Liver (tissue), 3 donors: ENCODE measurements around the gene PDE2A.

Experiments used
- ATF3 ChIP-seq: IDR thresholded peaks from 2 replicates; pipeline ENCODE4 v1.6.1; 2016; ENCODE audit warnings: antibody characterized with exemption
- CTCF ChIP-seq: fragments of 150-350 bp; IDR thresholded peaks from 2 replicates; pipeline ENCODE4 v1.5.1; 2017; ENCODE audit warnings: improper control_type of control experiment, low read depth, low read length; ENCODE audit not compliant: missing input control
- FOXA1 ChIP-seq: IDR thresholded peaks from 2 replicates; pipeline ENCODE4 v1.6.1; 2016; ENCODE audit warnings: antibody characterized with exemption
- GABPA ChIP-seq, 2 donors: IDR thresholded peaks in 1 of 2; conservative IDR thresholded peaks in 1 of 2; 2 replicates each; pipeline ENCODE4 v1.6.1; 2016; ENCODE audit warnings: antibody characterized with exemption in 2 of 2, mild to moderate bottlenecking in 1 of 2, moderate library complexity in 1 of 2
- MAX ChIP-seq: IDR thresholded peaks from 2 replicates; pipeline ENCODE4 v1.6.1; 2016; ENCODE audit warnings: antibody characterized with exemption
- NR2F2 ChIP-seq: IDR thresholded peaks from 2 replicates; pipeline ENCODE4 v1.6.1; 2016; ENCODE audit warnings: antibody characterized with exemption
- RAD21 ChIP-seq, 2 donors: IDR thresholded peaks; 2 replicates each; pipeline ENCODE4 v1.6.1; 2016; ENCODE audit warnings: antibody characterized with exemption in 2 of 2, mild to moderate bottlenecking in 2 of 2
- SP1 ChIP-seq: IDR thresholded peaks from 2 replicates; pipeline ENCODE4 v1.6.1; 2018; ENCODE audit warnings: antibody characterized with exemption, mild to moderate bottlenecking
- TAF1 ChIP-seq: conservative IDR thresholded peaks from 2 replicates; pipeline ENCODE4 v1.6.1; 2016; ENCODE audit warnings: antibody characterized with exemption, mild to moderate bottlenecking
- YY1 ChIP-seq: IDR thresholded peaks from 2 replicates; pipeline ENCODE4 v1.6.1; 2016; ENCODE audit warnings: antibody characterized with exemption, mild to moderate bottlenecking
- ZBTB33 ChIP-seq: IDR thresholded peaks from 2 replicates; pipeline ENCODE4 v1.6.1; 2016; ENCODE audit warnings: antibody characterized with exemption
- donor health status: healthy.
- donor health status: healthy.

- TF ChIP-seq TAF1: no peak
- TF ChIP-seq CTCF: no peak
- TF ChIP-seq RAD21 (IDR thresholded peaks at IDR 0.05): no peak
- TF ChIP-seq YY1: no peak
- TF ChIP-seq FOXA1: no peak
- TF ChIP-seq GABPA (IDR thresholded peaks at IDR 0.05 in 1 of 2, conservative IDR thresholded peaks at IDR 0.05 in 1 of 2): no peak
- no peak for TF ChIP-seq ZBTB33
- TF ChIP-seq ATF3: no peak
- no peak for TF ChIP-seq SP1
- TF ChIP-seq MAX: no peak
- TF ChIP-seq NR2F2: no peak
These were observed 13.1 kb upstream of the PDE2A start for GRCh38 chr11:72687326-72687725.
